Neural cell (in vitro differentiated cells): ENCODE measurements around the gene GDPD2. TPM values are rescaled to one million over a fixed set of nuclear protein-coding genes. Genes with fewer than 3 reads are reported as not detected.

ENCODE experiments used
- H2AFZ ChIP-seq: fragments of 200-600, 300-800 bp; sonication (generic), shearing (Covaris generic); 2 replicates; pipeline ENCODE4 v1.6.0; 2014; ENCODE audit warnings: low read depth, mild to moderate bottlenecking, antibody characterized with exemption, low read length, moderate library complexity
- H3F3A ChIP-seq: fragments of 200-600 bp; shearing (Covaris generic); 2 replicates; pipeline ENCODE4 v1.6.1; 2016; ENCODE audit warnings: mild to moderate bottlenecking, moderate library complexity, mixed read lengths, antibody characterized with exemption, low read length; ENCODE audit not compliant: insufficient read depth, poor library complexity, severe bottlenecking
- H3K27ac ChIP-seq: fragments of 200-600, 300-800 bp; sonication (generic), shearing (Covaris generic); 2 replicates; pipeline ENCODE4 v1.5.1; 2014; ENCODE audit warnings: mild to moderate bottlenecking, low read length, moderate library complexity
- H3K27me3 ChIP-seq: fragments of 300-800, 200-600 bp; sonication (generic), shearing (Covaris generic); 2 replicates; pipeline ENCODE4 v1.6.0; 2014; ENCODE audit warnings: mild to moderate bottlenecking, low read depth, low read length, moderate library complexity; ENCODE audit not compliant: insufficient read depth
- H3K36me3 ChIP-seq: fragments of 300-800, 200-600 bp; sonication (generic), shearing (Covaris generic); 2 replicates; pipeline ENCODE4 v1.5.1; 2014; ENCODE audit warnings: mild to moderate bottlenecking, antibody characterized with exemption, low read length, moderate library complexity; ENCODE audit not compliant: insufficient read depth
- H3K4me2 ChIP-seq: fragments of 300-800, 200-600 bp; sonication (generic), shearing (Covaris generic); 2 replicates; pipeline ENCODE4 v1.6.0; 2014; ENCODE audit warnings: mild to moderate bottlenecking, low read length
- H3K4me3 ChIP-seq: fragments of 300-800, 200-600 bp; sonication (generic), shearing (Covaris generic); 2 replicates; pipeline ENCODE4 v1.5.1; 2014; ENCODE audit warnings: mild to moderate bottlenecking, low read length, moderate library complexity
- H3K79me2 ChIP-seq: fragments of 200-600 bp; shearing (Covaris generic); replicated peaks from 2 replicates; pipeline ENCODE4 v1.6.0; 2014; ENCODE audit warnings: mild to moderate bottlenecking, low read length, moderate library complexity; ENCODE audit not compliant: insufficient read depth
- H3K9ac ChIP-seq: fragments of 300-800, 200-600 bp; sonication (generic), shearing (Covaris generic); 2 replicates; pipeline ENCODE4 v1.6.1; 2016; ENCODE audit warnings: mild to moderate bottlenecking, low read length, mixed read lengths
- H3K9me2 ChIP-seq: fragments of 200-600 bp; shearing (Covaris generic); 2 replicates; pipeline ENCODE4 v1.6.1; 2016; ENCODE audit warnings: mild to moderate bottlenecking, low read length, mixed read lengths; ENCODE audit not compliant: insufficient read depth
- H3K9me3 ChIP-seq: fragments of 200-600, 300-800 bp; sonication (generic), shearing (Covaris generic); 2 replicates; pipeline ENCODE4 v1.6.1; 2016; ENCODE audit warnings: mild to moderate bottlenecking, mixed run types, low read length, moderate library complexity, mixed read lengths
- H4K20me1 ChIP-seq: fragments of 200-600 bp; shearing (Covaris generic); 2 replicates; pipeline ENCODE4 v1.6.1; 2016; ENCODE audit warnings: mild to moderate bottlenecking, mixed run types; ENCODE audit not compliant: insufficient read depth
- EP300 ChIP-seq: fragments of 450-650 bp; conservative IDR thresholded peaks from 2 replicates; pipeline ENCODE4 v1.6.1; 2014; ENCODE audit warnings: antibody characterized with exemption, mild to moderate bottlenecking, moderate library complexity; ENCODE audit not compliant: poor library complexity, severe bottlenecking
- EZH2 ChIP-seq: fragments of 200-600, 300-800 bp; shearing (Covaris generic), sonication (generic); IDR thresholded peaks from 2 replicates; pipeline ENCODE4 v1.6.1; 2014; ENCODE audit warnings: antibody characterized with exemption, low read length, borderline replicate concordance, mild to moderate bottlenecking; ENCODE audit not compliant: insufficient read depth, poor library complexity, severe bottlenecking
- MXI1 ChIP-seq: fragments of 450-650 bp; conservative IDR thresholded peaks from 2 replicates; pipeline ENCODE4 v1.6.1; 2014; ENCODE audit warnings: antibody characterized with exemption, mild to moderate bottlenecking; ENCODE audit not compliant: poor library complexity, severe bottlenecking
- POLR2AphosphoS5 ChIP-seq: IDR thresholded peaks from 2 replicates; pipeline ENCODE4 v1.6.1; 2012
- RAD21 ChIP-seq: fragments of 450-650 bp; conservative IDR thresholded peaks from 2 replicates; pipeline ENCODE4 v1.6.1; 2014; ENCODE audit warnings: antibody characterized with exemption, mild to moderate bottlenecking, moderate library complexity
- SMC3 ChIP-seq: fragments of 450-650 bp; conservative IDR thresholded peaks from 2 replicates; pipeline ENCODE4 v1.6.1; 2014; ENCODE audit warnings: antibody characterized with exemption, mild to moderate bottlenecking, moderate library complexity; ENCODE audit not compliant: poor library complexity
- TAF1 ChIP-seq: IDR thresholded peaks from 2 replicates; pipeline ENCODE4 v1.6.1; 2012; ENCODE audit warnings: low read depth
- polyA plus RNA-seq: library from polyadenylated mRNA; depleted of rRNA; stranded (reverse); fragments of >200 nt; gene quantifications from 2 replicates; pipeline ENCODE4 v1.2.3, GENCODE V29; 2014
- TF ChIP-seq, protein P1 (sequence below): IDR thresholded peaks from 2 replicates; pipeline ENCODE4 v1.6.1; 2012; ENCODE audit warnings: borderline replicate concordance
- TF ChIP-seq, protein P2 (sequence below): fragments of 450-650 bp; IDR thresholded peaks from 2 replicates; pipeline ENCODE4 v1.5.1; 2014; ENCODE audit warnings: antibody characterized with exemption, mild to moderate bottlenecking, moderate library complexity; ENCODE audit not compliant: poor library complexity, severe bottlenecking

The GDPD2 gene
- polyA plus RNA-seq, 1 donor from 2014 or later, result not detected

DNA sequence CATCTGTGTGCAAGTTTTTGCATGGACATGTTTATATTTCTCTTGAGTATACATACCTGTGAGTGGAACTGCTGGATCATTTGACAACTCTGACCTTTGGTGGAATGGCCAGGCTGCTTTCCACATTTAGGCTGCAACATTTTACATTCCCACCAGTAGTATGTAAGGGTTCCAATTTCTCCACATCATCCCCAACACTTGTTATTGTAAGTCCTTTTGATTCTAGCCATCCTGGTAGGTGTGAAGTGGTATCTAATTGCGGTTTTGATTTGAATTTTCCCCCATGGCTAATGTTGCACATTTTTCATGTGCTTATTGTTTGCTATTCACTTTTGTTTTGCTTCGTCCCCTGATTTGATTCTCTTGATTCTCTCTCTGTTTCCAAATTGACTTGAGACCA is 37.9 kb downstream of the GDPD2 start:
- peaks cover 20% of the 10 kb centered on the region for H3K79me2 ChIP-seq
- H3K9me3 ChIP-seq, result no peaks in the 10 kb centered on the region
- H3K27ac ChIP-seq, result no peak overlapping the region
- H3K27me3 ChIP-seq, result no peaks in the 10 kb centered on the region
- no peaks in the 10 kb centered on the region for H3F3A ChIP-seq
- H4K20me1 ChIP-seq, result no peaks in the 10 kb centered on the region
- H3K9ac ChIP-seq, result no peak overlapping the region
- no peaks in the 10 kb centered on the region for H3K9me2 ChIP-seq
- H3K36me3 ChIP-seq, result no peaks in the 10 kb centered on the region
- H2AFZ ChIP-seq, result no peak overlapping the region
- no peak overlapping the region for H3K4me3 ChIP-seq
- TF ChIP-seq SMC3 (no peak), EP300 (no peak), POLR2AphosphoS5 (no peak), MXI1 (no peak)
- TF ChIP-seq, protein P1, sequence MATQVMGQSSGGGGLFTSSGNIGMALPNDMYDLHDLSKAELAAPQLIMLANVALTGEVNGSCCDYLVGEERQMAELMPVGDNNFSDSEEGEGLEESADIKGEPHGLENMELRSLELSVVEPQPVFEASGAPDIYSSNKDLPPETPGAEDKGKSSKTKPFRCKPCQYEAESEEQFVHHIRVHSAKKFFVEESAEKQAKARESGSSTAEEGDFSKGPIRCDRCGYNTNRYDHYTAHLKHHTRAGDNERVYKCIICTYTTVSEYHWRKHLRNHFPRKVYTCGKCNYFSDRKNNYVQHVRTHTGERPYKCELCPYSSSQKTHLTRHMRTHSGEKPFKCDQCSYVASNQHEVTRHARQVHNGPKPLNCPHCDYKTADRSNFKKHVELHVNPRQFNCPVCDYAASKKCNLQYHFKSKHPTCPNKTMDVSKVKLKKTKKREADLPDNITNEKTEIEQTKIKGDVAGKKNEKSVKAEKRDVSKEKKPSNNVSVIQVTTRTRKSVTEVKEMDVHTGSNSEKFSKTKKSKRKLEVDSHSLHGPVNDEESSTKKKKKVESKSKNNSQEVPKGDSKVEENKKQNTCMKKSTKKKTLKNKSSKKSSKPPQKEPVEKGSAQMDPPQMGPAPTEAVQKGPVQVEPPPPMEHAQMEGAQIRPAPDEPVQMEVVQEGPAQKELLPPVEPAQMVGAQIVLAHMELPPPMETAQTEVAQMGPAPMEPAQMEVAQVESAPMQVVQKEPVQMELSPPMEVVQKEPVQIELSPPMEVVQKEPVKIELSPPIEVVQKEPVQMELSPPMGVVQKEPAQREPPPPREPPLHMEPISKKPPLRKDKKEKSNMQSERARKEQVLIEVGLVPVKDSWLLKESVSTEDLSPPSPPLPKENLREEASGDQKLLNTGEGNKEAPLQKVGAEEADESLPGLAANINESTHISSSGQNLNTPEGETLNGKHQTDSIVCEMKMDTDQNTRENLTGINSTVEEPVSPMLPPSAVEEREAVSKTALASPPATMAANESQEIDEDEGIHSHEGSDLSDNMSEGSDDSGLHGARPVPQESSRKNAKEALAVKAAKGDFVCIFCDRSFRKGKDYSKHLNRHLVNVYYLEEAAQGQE, result no peak
- no peak overlapping the region for H3K4me2 ChIP-seq

DNA sequence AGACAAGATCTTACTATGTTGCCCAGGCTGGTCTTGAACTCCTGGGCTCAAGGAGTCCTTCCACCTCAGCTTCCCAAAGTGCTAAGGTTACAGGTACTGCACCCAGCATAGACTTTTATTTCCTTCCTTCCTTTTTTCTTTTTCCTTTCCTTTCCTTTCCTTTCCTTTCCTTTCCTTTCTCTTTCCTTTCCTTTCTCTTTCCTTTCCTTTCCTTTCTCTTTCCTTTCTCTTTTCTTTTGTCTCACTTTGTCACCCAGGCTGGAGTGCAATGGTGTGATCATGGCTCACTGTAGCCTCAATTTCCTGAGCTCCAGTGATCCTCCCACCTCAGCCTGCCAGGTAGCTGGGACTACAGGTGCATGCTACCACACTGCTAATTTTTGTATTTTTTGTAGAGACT is 40.9 kb downstream of the GDPD2 start:
- Histone ChIP-seq H3K27ac (no peak overlapping the region), H3K79me2 (peaks cover 15% of the 10 kb centered on the region), H3K4me3 (no peak overlapping the region), H3K27me3 (no peaks in the 10 kb centered on the region), H3K9me3 (no peaks in the 10 kb centered on the region), H4K20me1 (no peaks in the 10 kb centered on the region), H3K36me3 (no peaks in the 10 kb centered on the region), H2AFZ (no peak overlapping the region), H3K9ac (no peak overlapping the region), H3F3A (no peaks in the 10 kb centered on the region), H3K9me2 (no peaks in the 10 kb centered on the region), H3K4me2 (no peak overlapping the region)
- no peak for TF ChIP-seq POLR2AphosphoS5
- TF ChIP-seq RAD21, result no peak
- no peak for TF ChIP-seq MXI1
- no peak for TF ChIP-seq EZH2
- TF ChIP-seq, protein P2, sequence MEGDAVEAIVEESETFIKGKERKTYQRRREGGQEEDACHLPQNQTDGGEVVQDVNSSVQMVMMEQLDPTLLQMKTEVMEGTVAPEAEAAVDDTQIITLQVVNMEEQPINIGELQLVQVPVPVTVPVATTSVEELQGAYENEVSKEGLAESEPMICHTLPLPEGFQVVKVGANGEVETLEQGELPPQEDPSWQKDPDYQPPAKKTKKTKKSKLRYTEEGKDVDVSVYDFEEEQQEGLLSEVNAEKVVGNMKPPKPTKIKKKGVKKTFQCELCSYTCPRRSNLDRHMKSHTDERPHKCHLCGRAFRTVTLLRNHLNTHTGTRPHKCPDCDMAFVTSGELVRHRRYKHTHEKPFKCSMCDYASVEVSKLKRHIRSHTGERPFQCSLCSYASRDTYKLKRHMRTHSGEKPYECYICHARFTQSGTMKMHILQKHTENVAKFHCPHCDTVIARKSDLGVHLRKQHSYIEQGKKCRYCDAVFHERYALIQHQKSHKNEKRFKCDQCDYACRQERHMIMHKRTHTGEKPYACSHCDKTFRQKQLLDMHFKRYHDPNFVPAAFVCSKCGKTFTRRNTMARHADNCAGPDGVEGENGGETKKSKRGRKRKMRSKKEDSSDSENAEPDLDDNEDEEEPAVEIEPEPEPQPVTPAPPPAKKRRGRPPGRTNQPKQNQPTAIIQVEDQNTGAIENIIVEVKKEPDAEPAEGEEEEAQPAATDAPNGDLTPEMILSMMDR, result no peak
- no peak for TF ChIP-seq SMC3
- TF ChIP-seq EP300, result no peak
- TF ChIP-seq, protein P1, result no peak
- no peak for TF ChIP-seq TAF1
